ELF-1 (cell line): ENCODE results near the gene GPATCH8.
"Not testable (repeated sequence)": the region's sequence is repeated elsewhere in the genome, so short reads cannot be mapped to it uniquely, and the experiment has no call there.

ENCODE experiments used
- DNase-seq: peaks from one replicate; pipeline ENCODE4 v3.0.0-alpha.2; 2016; ENCODE audit warnings: low read depth, low spot score

GPATCH8 gene

GRCh38 chr17:44527102-44527501 is 23.9 kb upstream of the GPATCH8 start:
- DNase-seq: no peak

- DNase-seq: no peak
Observed at GRCh38 chr17:44523672-44523972, 20.4 kb upstream of the GPATCH8 start.

- peak; percentile 80 for DNase-seq
Observed at GRCh38 chr17:44522883-44523671, 19.9 kb upstream of the GPATCH8 start.

- no peak for DNase-seq
Observed at GRCh38 chr17:44518032-44518431, 14.8 kb upstream of the GPATCH8 start.

- peak; percentile 94 for DNase-seq
Observed at GRCh38 chr17:44511241-44512134, 8.3 kb upstream of the GPATCH8 start.

DNA sequence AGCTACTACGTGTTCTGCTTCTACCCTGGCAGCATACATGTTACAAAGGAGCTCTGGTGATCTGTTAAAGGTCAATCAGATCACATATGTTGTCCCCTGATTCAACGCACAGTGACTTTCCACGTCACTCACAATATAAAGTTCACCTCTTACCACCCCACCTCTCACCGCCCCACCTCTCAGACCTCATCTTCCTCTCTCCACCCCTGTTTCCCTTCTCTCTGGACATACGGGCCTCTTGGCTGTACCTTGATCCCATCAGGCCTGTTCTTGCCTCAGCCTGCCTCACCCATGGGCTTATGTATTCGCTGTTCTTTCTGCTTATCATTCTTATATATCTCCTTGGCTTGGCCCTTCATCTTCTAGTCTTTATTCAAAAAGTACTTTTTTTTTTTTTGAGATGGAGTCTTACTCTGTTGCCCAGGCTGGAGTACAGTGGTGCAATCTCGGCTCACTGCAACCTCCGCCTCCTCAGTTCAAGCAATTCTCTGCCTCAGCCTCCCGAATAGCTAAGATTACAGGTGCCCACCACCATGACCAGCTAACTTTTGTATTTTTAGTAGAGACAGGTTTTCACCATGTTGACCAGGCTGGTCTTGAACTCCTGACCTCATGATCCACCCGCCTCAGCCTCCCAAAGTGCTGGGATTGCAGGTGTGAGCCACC is 3.9 kb upstream of the GPATCH8 start:
- DNase-seq: not testable (repeated sequence)

GRCh38 chr17:44502598-44503146 is 534 bp downstream of the GPATCH8 start:
- DNase-seq: no peak

DNA sequence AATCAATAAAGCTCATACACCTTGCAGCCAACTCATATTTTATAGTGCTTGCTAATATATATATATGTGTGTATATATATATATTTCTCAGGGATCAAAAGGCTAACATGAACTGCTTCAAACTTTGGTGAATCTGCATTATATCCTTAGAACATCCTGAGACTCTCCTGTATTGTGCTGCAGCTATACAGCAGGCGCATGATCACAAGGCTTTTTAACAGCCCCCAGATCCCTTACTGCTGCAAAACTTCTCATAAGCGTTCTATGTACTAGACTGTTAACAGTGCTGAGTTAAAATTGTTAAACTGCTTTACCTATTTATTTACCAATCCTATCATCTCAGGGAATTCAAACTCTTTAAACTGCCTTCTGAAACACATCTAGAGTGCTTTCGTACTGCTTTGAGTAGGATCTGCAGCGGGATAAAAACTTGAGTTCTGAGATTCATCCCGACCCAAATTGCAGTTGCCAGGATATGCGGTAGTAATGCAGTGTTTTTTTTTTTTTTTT is 1.3 kb downstream of the GPATCH8 start:
- peak; percentile 11 for DNase-seq

GRCh38 chr17:44499722-44500121 is 3.5 kb downstream of the GPATCH8 start:
- no peak for DNase-seq

GRCh38 chr17:44496815-44497214 is 6.4 kb downstream of the GPATCH8 start:
- DNase-seq: no peak

DNA sequence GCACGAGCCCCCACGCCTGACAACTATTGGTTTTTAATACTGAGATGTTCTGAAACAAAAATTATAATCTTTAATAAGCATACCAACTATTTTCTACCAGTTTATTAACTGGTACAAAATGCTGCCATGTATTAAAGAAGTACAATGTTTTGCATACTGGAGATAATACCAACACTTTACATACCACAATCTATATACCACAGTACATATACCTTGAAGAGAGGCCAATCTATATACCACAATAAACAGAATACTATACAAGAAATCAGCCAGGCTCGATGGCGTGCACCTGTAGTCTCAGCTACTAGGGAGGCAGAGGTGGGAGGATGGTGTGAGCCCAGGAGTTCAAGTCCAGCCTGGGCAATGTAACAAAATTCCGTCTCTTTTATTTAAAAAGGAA is 9.9 kb downstream of the GPATCH8 start:
- DNase-seq: no peak

DNA sequence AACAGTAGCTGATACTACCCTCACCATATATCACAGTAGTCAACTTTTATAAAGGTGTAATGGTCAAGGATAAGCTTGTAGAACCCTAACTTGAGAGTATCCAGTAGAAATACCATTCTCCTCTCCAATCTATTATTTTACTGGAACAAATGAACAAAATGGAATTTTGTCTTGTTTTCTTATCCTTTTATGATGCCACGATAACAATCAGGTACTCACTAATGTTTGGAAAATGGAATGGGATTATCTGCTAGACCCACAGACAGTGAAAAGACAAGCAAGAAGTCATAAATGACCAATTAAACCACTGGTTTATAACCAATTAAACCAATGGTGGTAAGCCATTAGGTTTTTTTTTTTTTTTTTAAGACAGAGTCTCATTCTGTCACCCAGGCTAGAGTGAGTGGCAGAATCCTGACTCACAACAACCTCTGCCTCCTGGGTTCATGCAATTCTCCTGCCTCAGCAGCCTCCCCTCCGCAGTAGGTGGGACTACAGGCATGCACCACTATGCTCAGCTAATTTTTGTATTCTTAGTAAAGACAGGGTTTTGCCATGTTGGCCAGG is 10.4 kb downstream of the GPATCH8 start:
- DNase-seq: no peak

DNA sequence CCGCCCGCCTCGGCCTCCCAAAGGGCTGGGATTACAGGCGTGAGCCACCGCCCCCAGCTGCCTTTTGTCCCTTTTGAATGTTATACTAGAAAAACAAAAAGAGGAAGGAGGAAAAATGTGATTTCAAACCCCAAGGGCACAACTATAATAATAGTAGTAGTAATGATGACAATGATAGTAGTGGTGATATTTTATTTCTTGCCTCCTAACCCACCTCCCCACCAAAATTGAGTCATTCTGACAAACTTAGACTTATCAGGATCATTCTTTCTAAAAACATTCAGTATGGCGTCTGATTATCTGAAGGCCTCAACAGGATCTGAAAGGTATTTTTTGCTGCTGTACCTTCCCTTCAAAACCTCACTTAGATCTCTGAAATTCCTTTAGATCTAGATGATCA is 13.6 kb downstream of the GPATCH8 start:
- no peak for DNase-seq

GRCh38 chr17:44487170-44487569 is 16.0 kb downstream of the GPATCH8 start:
- DNase-seq: no peak

DNA sequence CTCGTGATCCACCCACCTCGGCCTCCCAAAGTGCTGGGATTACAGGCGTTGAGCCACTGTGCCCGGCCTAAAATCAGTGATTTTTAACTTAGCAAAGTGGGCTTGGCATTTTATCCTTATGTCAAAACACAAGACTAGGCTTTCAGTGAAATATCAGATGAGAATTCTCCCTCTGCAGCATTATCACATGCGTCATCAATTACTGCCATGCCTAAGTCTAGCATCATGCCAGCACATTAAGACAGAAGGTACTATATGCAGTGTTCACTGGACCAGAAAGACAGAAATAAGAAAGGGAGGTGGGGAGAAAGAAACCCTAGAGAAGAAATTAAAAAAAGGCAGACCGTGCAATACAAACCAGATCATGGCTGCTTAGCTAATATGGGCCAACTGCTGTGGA is 29.8 kb downstream of the GPATCH8 start:
- DNase-seq: no peak

DNA sequence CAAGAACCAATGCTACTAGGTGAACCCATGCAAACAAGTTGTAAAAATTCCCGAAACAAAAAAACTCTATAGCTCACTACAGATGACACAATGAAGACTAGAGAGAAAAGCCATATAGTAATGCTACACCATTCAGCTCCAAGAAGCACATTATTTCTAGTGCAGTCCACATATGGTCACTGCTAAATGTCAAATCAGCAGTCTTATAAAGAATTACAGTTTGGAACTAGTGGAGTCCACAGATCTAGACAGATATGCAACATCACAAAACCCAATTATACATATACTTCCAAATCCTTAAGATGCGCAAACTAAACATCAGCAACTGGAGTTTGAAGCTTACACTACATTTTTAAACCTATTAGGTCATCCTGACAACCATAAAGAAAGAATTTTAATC is 33.5 kb downstream of the GPATCH8 start:
- DNase-seq: no peak

DNA sequence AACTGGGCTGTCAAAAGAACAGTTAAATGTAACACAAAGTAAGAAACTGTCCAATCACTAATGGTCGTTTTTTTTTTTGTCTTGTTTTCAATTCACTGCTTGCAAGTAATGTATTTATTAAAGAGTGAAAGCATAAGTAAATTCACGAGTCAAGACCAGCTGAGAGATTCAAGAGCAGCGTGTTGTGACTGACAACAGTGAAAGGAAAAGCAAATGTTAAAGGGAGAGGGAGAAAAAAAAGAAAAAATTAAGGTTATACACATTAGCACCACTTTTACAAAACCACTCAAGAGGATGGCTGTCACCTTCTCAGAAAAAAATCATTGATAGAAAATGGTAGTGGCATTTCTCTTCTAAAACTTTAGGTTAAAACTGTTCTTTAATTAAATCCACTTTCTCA is 36.1 kb downstream of the GPATCH8 start:
- no peak for DNase-seq

DNA sequence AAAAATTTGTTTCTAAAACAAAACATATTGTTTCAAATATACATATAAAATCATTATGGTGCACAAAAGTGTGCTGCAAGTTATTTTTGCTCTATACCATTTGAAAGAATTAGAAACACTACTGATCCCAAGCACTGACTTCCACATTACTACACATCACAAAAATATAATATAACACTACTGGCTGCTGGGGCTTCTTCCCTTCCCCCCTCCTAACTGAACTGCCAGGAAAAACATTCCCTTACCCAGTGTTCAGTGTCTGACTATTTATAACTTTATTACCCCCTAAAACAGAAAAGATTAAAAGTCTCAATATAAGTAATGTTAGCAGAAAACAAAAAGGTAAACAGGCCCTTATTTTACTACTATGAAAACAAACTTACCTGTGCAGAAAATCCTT is 36.9 kb downstream of the GPATCH8 start:
- no peak for DNase-seq

DNA sequence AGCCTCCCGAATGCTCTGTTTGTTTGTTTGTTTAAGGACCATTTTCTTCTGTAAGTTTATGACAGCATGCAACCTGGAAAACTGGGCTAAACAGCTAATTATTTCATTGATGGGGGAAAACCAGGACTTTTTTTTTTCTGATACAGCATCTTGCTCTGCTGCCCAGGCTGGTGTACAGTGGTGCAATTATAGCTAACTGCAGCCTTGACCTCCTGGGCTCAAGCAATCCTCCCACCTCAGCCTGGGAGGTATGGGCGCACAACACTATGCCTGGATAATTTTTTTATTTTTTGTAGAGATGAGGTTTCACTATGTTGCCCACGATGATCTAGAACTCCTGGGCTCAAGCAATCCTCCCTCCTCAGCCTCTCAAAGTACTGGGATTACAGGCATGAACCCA is 37.3 kb downstream of the GPATCH8 start:
- no peak for DNase-seq

- DNase-seq: no peak
Observed at GRCh38 chr17:44465276-44465675, 37.9 kb downstream of the GPATCH8 start.

DNA sequence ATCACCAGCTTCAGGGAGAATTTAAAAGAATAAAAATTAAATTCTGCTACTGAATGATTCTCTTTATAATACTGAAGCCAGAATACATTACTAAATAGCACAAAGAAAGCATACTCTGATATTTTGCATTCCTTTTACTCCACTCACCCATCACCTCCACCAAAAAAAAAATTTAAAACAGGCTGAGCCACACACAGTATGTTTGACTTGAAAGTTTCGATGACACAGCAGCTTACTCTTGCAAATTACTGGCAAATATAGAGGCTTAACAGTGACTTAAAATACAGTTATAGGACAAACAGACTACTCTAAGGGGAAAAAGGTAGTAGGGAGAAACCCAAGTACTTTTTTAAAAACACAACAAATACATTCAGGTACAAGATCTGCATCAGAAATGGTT is 39.2 kb downstream of the GPATCH8 start:
- no peak for DNase-seq

DNA sequence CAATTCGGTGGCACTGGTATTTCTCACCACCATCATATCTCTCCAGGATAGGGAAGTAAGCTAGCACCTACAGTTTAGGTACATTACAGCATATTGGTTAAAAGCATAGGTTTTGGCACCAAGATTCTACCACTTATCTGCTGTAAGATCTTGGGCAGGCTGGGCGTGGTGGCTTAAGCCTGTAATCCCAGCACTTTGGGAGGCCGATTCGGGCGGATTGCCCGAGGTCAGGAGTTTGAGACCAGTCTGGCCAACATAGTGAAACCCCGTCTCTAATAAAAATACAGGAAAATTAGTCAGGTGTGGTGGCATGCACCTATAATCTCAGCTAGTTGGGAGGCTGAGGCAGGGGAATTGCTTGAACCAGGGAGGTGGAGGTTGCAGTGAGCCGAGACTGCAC is 51.4 kb downstream of the GPATCH8 start:
- DNase-seq: no peak
